ENCODE measurements around the gene TNNI3K.

The TNNI3K gene

GRCh38 chr1:74453277-74453676 lies 218.1 kb downstream of the TNNI3K start:
- DNase-seq: no peak

- DNase-seq: no peak
These were observed 220.2 kb downstream of the TNNI3K start for GRCh38 chr1:74455390-74455789.

GRCh38 chr1:74457253-74457652 lies 222.1 kb downstream of the TNNI3K start:
- no peak for DNase-seq

- no peak for DNase-seq
These were observed 228.3 kb downstream of the TNNI3K start for GRCh38 chr1:74463333-74463988.

- DNase-seq: no peak
These were observed 228.8 kb downstream of the TNNI3K start for GRCh38 chr1:74464037-74464436.

GRCh38 chr1:74465193-74465681 lies 230.1 kb downstream of the TNNI3K start:
- no peak for DNase-seq

GRCh38 chr1:74467786-74468377 lies 232.7 kb downstream of the TNNI3K start:
- DNase-seq: no peak

- DNase-seq: no peak
These were observed 233.9 kb downstream of the TNNI3K start for GRCh38 chr1:74468982-74469603.

- DNase-seq: no peak
These were observed 235.1 kb downstream of the TNNI3K start for GRCh38 chr1:74470251-74470650.

- no peak for DNase-seq
These were observed 235.7 kb downstream of the TNNI3K start for GRCh38 chr1:74470936-74471335.

GRCh38 chr1:74471470-74471869 lies 236.3 kb downstream of the TNNI3K start:
- DNase-seq: no peak

GRCh38 chr1:74474585-74474984 lies 239.4 kb downstream of the TNNI3K start:
- DNase-seq: no peak

GRCh38 chr1:74478979-74479378 lies 243.8 kb downstream of the TNNI3K start:
- no peak for DNase-seq

- DNase-seq: no peak
These were observed 244.9 kb downstream of the TNNI3K start for GRCh38 chr1:74480068-74480467.

GRCh38 chr1:74481607-74482006 lies 246.4 kb downstream of the TNNI3K start:
- no peak for DNase-seq

- DNase-seq: no peak
These were observed 250.4 kb downstream of the TNNI3K start for GRCh38 chr1:74485622-74486021.

GRCh38 chr1:74486036-74486435 lies 250.8 kb downstream of the TNNI3K start:
- DNase-seq: no peak

- no peak for DNase-seq
These were observed 261.5 kb downstream of the TNNI3K start for GRCh38 chr1:74496669-74497068.

GRCh38 chr1:74498901-74499300 lies 263.7 kb downstream of the TNNI3K start:
- DNase-seq: no peak

- no peak for DNase-seq
These were observed 267.2 kb downstream of the TNNI3K start for GRCh38 chr1:74502432-74502831.

- DNase-seq: no peak
These were observed 267.7 kb downstream of the TNNI3K start for GRCh38 chr1:74502858-74503257.

- DNase-seq: no peak
These were observed 269.1 kb downstream of the TNNI3K start for GRCh38 chr1:74504125-74504932.

- DNase-seq: no peak
These were observed 269.8 kb downstream of the TNNI3K start for GRCh38 chr1:74504933-74505512.

Data from GOT3 (cell line).